PC-9 (cell line): Measurements from ENCODE around the gene NOL9. TPM values are rescaled to one million over a fixed set of nuclear protein-coding genes. Genes with fewer than 3 reads are reported as not detected.
"Not testable (repeated sequence)": the region's sequence is repeated elsewhere in the genome, so short reads cannot be mapped to it uniquely, and the experiment has no call there.

ENCODE experiments used
- BruUV-seq: library from RNA; stranded (reverse); fragments of 400-500 nt; replicated peaks from 2 replicates; lab custom pipeline; 2021; lab: Mats Ljungman, UMichigan
- CTCF ChIA-PET: fragments of 300-600 bp; sonication (Branson Sonifier 250); formaldehyde crosslinking; loops from one replicate; lab custom pipeline; 2022; ENCODE audit warnings: antibody characterized with exemption; lab: Charles Lee
- POLR2A ChIA-PET: fragments of 300-600 bp; sonication (Branson Sonifier 250); formaldehyde crosslinking; loops from one replicate; lab custom pipeline; 2022; ENCODE audit warnings: antibody characterized with exemption; ENCODE audit not compliant: unreplicated experiment; lab: Charles Lee
- DNase-seq, 2 experiments: peaks; one replicate each; pipeline versions ENCODE4 v3.0.0 to v3.0.0-alpha.2; 2015 to 2022; ENCODE audit warnings: mixed read lengths in 1 of 2
- H2AFZ ChIP-seq: fragments of 200-600 bp; sonication (generic); 2 replicates; pipeline ENCODE4 v1.8.1; 2017; ENCODE audit warnings: antibody characterized with exemption
- H3F3A ChIP-seq: fragments of 200-600 bp; sonication (generic); 2 replicates; pipeline ENCODE4 v1.8.1; 2017; ENCODE audit warnings: antibody characterized with exemption, mild to moderate bottlenecking, low read depth; ENCODE audit not compliant: insufficient read depth
- H3K27ac ChIP-seq: fragments of 200-600 bp; sonication (generic); 2 replicates; pipeline ENCODE4 v1.6.1; 2016; ENCODE audit warnings: mixed run types
- H3K27me3 ChIP-seq: fragments of 200-600 bp; sonication (generic); 2 replicates; pipeline ENCODE4 v1.6.1; 2016; ENCODE audit warnings: low read depth, mixed run types; ENCODE audit not compliant: insufficient read depth
- H3K36me3 ChIP-seq: fragments of 200-600 bp; sonication (generic); 2 replicates; pipeline ENCODE4 v1.6.1; 2016; ENCODE audit warnings: low read depth, mixed run types
- H3K4me1 ChIP-seq: fragments of 200-600 bp; sonication (generic); replicated peaks from 2 replicates; pipeline ENCODE4 v1.6.1; 2016; ENCODE audit warnings: mixed run types; ENCODE audit not compliant: insufficient read depth
- H3K4me2 ChIP-seq: fragments of 200-600 bp; sonication (generic); 2 replicates; pipeline ENCODE4 v1.6.1; 2017; ENCODE audit warnings: mixed run types
- H3K4me3 ChIP-seq: fragments of 200-600 bp; sonication (generic); 2 replicates; pipeline ENCODE4 v1.6.1; 2016; ENCODE audit warnings: mixed run types
- H3K79me2 ChIP-seq: fragments of 200-600 bp; sonication (generic); 2 replicates; pipeline ENCODE4 v1.6.1; 2017; ENCODE audit warnings: low read depth, mixed run types
- H3K9me2 ChIP-seq: fragments of 200-600 bp; sonication (generic); 2 replicates; pipeline ENCODE4 v1.8.1; 2017; ENCODE audit warnings: mild to moderate bottlenecking; ENCODE audit not compliant: insufficient read depth
- H3K9me3 ChIP-seq: fragments of 200-600 bp; sonication (generic); 2 replicates; pipeline ENCODE4 v1.8.1; 2016; ENCODE audit warnings: low read depth; ENCODE audit not compliant: insufficient read depth
- H4K20me1 ChIP-seq: fragments of 200-600 bp; sonication (generic); 2 replicates; pipeline ENCODE4 v1.8.1; 2017; ENCODE audit not compliant: insufficient read depth
- CTCF ChIP-seq: fragments of 200-600 bp; sonication (generic); conservative IDR thresholded peaks from 2 replicates; pipeline ENCODE4 v1.6.1; 2017; ENCODE audit warnings: mixed run types, antibody characterized with exemption, mild to moderate bottlenecking, moderate library complexity
- EZH2 ChIP-seq: fragments of 200-600 bp; sonication (generic); IDR thresholded peaks from 2 replicates; pipeline ENCODE4 v1.8.0; 2017; ENCODE audit warnings: antibody characterized with exemption, low read depth
- intact Hi-C: fragments of 100-400 bp; cut with micrococcal nuclease; formaldehyde crosslinking; loops from one replicate; pipeline ENCODE4 v1.10.0; 2022; ENCODE audit not compliant: unreplicated experiment
- total RNA-seq: library from RNA; stranded (reverse); gene quantifications from 2 replicates; pipeline ENCODE4 v1.2.3, GENCODE V29; 2021

The NOL9 gene
- total RNA-seq, 1 experiment from 2014 or later = 28.4 TPM

DNA sequence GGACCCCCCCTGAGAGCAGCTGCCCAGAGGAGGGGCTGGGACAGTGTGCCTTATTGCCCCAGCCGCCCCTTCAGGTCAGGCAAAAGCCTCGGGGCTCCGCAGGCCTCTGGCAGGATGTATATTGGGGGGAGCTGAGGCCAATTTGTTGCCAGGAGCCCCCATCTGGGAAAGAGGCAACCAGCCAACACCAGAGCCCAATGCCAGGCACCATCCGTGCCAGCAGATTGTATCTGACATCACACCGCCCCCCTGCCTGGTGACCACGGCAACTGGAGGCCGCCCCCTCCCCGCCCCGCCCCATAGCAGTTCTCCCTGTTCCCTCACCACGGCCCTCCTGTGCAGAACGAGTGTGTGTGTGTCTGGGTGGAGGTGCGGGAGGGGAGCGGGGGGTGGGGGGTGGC is 59.3 kb downstream of the NOL9 start:
- intact Hi-C loops = no loop called here
- BruUV-seq = no TSS peak
- Histone ChIP-seq H3K79me2 (no peaks in the 10 kb centered on the region), H3K36me3 (no peaks in the 10 kb centered on the region), H3K27me3 (no peaks in the 10 kb centered on the region), H3K4me3 (no peak overlapping the region), H2AFZ (no peak overlapping the region), H3K4me1 (peaks cover 16% of the 10 kb centered on the region), H3F3A (peaks cover 12% of the 10 kb centered on the region; the same call in 1 of the 2 replicates), H3K4me2 (no peak overlapping the region), H3K27ac (no peak overlapping the region), H3K9me3 (no peaks in the 10 kb centered on the region), H4K20me1 (no peaks in the 10 kb centered on the region), H3K9me2 (no peaks in the 10 kb centered on the region)
- CTCF ChIA-PET = no interaction called here
- no peak for DNase-seq
- POLR2A ChIA-PET = no interaction called here
- TF ChIP-seq EZH2 (no peak), CTCF (no peak)

DNA sequence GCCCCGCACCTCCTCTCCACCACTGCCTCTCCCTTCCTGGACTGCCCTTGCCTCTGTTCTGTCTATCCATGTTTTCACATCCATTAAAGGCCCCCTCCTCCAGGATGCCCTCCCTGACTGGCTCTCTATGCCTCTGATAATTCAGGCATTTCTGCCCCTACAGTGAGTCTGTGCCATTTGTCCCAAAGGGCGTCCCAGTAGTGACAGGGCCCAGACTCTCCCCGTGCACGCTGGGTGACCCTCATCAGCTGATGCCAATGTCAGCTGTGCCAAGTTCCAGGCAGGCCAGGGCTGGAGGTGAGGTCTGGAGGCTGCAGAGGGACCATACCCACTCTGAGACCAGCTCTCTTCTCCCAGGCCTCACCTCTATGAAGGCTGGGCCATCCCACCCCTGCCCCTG is 59.7 kb downstream of the NOL9 start:
- Histone ChIP-seq H2AFZ (no peak overlapping the region), H3K27ac (no peak overlapping the region), H3K4me1 (peaks cover 16% of the 10 kb centered on the region), H3F3A (peaks cover 12% of the 10 kb centered on the region; the same call in 1 of the 2 replicates), H3K79me2 (no peaks in the 10 kb centered on the region), H3K9me3 (no peaks in the 10 kb centered on the region), H3K36me3 (no peaks in the 10 kb centered on the region), H3K27me3 (no peaks in the 10 kb centered on the region), H3K4me2 (no peak overlapping the region), H4K20me1 (no peaks in the 10 kb centered on the region), H3K4me3 (no peak overlapping the region), H3K9me2 (no peaks in the 10 kb centered on the region)
- BruUV-seq = no TSS peak
- intact Hi-C loops = loop anchor here (5.0 kb wide), 2 partner anchors 108 to 142 kb away; partner anchors contain the start of gene KLHL21
- ChIA-PET CTCF (no interaction called here), POLR2A (no interaction called here)
- DNase-seq = no peak
- TF ChIP-seq EZH2 = no peak
- TF ChIP-seq CTCF = no peak

- H3K27ac ChIP-seq, H3K27me3 ChIP-seq, H3K79me2 ChIP-seq, H3K4me2 ChIP-seq, POLR2A ChIA-PET, BruUV-seq, H2AFZ ChIP-seq, DNase-seq, CTCF ChIA-PET, H4K20me1 ChIP-seq, H3K4me3 ChIP-seq, H3K9me3 ChIP-seq, H3K9me2 ChIP-seq, H3K36me3 ChIP-seq: not testable (repeated sequence)
- intact Hi-C loops = loop anchor here (5.0 kb wide), 2 partner anchors 108 to 142 kb away; partner anchors contain the start of gene KLHL21
- Histone ChIP-seq H3F3A (peaks cover 12% of the 10 kb centered on the region; the same call in 1 of the 2 replicates), H3K4me1 (peaks cover 24% of the 10 kb centered on the region)
These were observed 60.5 kb downstream of the NOL9 start for GRCh38 chr1:6493834-6494223.
